HEK293 (cell line): Measurements from ENCODE around the gene PON1.

ENCODE experiments used
- CTCF ChIA-PET: fragments of 350-600 bp; formaldehyde crosslinking; extraction: SDS; loops from one replicate; lab custom pipeline; 2021; ENCODE audit warnings: antibody characterized with exemption; lab: Yijun Ruan, JAX
- POLR2A ChIA-PET: fragments of 300-600 bp; formaldehyde crosslinking; extraction: SDS; loops from one replicate; lab custom pipeline; 2020; ENCODE audit warnings: antibody characterized with exemption, inconsistent platforms; lab: Yijun Ruan, JAX
- H3K27ac ChIP-seq: fragments of 200-500 bp; sonication (Bioruptor generic); 2 replicates; pipeline ENCODE4 v1.5.1; 2014; ENCODE audit warnings: low read depth, low read length, control low read depth, inconsistent platforms; ENCODE audit errors: extremely low read depth
- H3K36me3 ChIP-seq, 2 experiments: fragments of 200-500 bp in 1 of 2; sonication (Bioruptor generic) in 1 of 2; 1 replicate in 1 of 2; 2 replicates in 1 of 2; pipeline ENCODE4 v1.5.1; 2014 to 2017; ENCODE audit warnings: inconsistent platforms in 2 of 2, low read length in 2 of 2; ENCODE audit not compliant: control insufficient read depth in 2 of 2, insufficient read depth in 1 of 2
- H3K4me1 ChIP-seq: fragments of 200-500 bp; sonication (Bioruptor generic); 2 replicates; pipeline ENCODE4 v1.5.1; 2014; ENCODE audit warnings: mild to moderate bottlenecking, low read length, inconsistent platforms; ENCODE audit not compliant: control insufficient read depth, insufficient read depth
- H3K4me3 ChIP-seq: 2 replicates; pipeline ENCODE4 v1.5.1; 2011; ENCODE audit warnings: low read depth, mild to moderate bottlenecking, control low read depth, low read length, moderate library complexity
- H3K9me3 ChIP-seq: fragments of 200-500 bp; sonication (Bioruptor generic); 2 replicates; pipeline ENCODE4 v1.5.1; 2014; ENCODE audit warnings: low read depth, low read length, inconsistent platforms; ENCODE audit not compliant: control insufficient read depth, insufficient read depth
- ELK4 ChIP-seq: IDR thresholded peaks from 2 replicates; pipeline ENCODE4 v1.6.1; 2011; ENCODE audit warnings: mild to moderate bottlenecking, low read depth, low read length, borderline replicate concordance
- PRDM10 ChIP-seq: fragments of 450-650 bp; formaldehyde crosslinking; IDR thresholded peaks from 2 replicates; pipeline ENCODE4 v1.5.1; 2016; ENCODE audit warnings: missing biosample characterization, missing genetic modification characterization
- ZBTB6 ChIP-seq: fragments of 450-650 bp; formaldehyde crosslinking; IDR thresholded peaks from 2 replicates; pipeline ENCODE4 v1.5.1; 2017; ENCODE audit warnings: missing biosample characterization, missing genetic modification characterization
- ZBTB8A ChIP-seq: fragments of 450-650 bp; formaldehyde crosslinking; IDR thresholded peaks from 2 replicates; pipeline ENCODE4 v1.5.1; 2016; ENCODE audit warnings: missing biosample characterization, missing genetic modification characterization
- ZFHX2 ChIP-seq: fragments of 450-650 bp; formaldehyde crosslinking; conservative IDR thresholded peaks from 2 replicates; pipeline ENCODE4 v1.5.1; 2016; ENCODE audit warnings: missing biosample characterization, missing genetic modification characterization
- ZFP41 ChIP-seq: fragments of 450-650 bp; formaldehyde crosslinking; IDR thresholded peaks from 2 replicates; pipeline ENCODE4 v1.5.1; 2016; ENCODE audit warnings: missing biosample characterization, missing genetic modification characterization, borderline replicate concordance
- ZNF169 ChIP-seq: fragments of 450-650 bp; formaldehyde crosslinking; IDR thresholded peaks from 2 replicates; pipeline ENCODE4 v1.5.1; 2016; ENCODE audit warnings: missing biosample characterization, missing genetic modification characterization
- ZNF341 ChIP-seq: fragments of 450-650 bp; formaldehyde crosslinking; IDR thresholded peaks from 2 replicates; pipeline ENCODE4; 2016; ENCODE audit warnings: low read depth, missing biosample characterization, missing genetic modification characterization
- ZNF362 ChIP-seq: fragments of 450-650 bp; formaldehyde crosslinking; IDR thresholded peaks from 2 replicates; pipeline ENCODE4 v1.5.1; 2016; ENCODE audit warnings: missing biosample characterization, missing genetic modification characterization
- ZNF510 ChIP-seq: fragments of 450-650 bp; formaldehyde crosslinking; IDR thresholded peaks from 2 replicates; pipeline ENCODE4 v1.5.1; 2018; ENCODE audit warnings: mild to moderate bottlenecking, missing genetic modification characterization, missing biosample characterization; ENCODE audit not compliant: insufficient replicate concordance
- ZNF513 ChIP-seq: fragments of 450-650 bp; IDR thresholded peaks from 2 replicates; pipeline ENCODE4 v1.5.1; 2018; ENCODE audit warnings: missing biosample characterization, missing genetic modification characterization
- ZNF514 ChIP-seq: fragments of 450-650 bp; formaldehyde crosslinking; IDR thresholded peaks from 2 replicates; pipeline ENCODE4 v1.5.1; 2016; ENCODE audit warnings: missing biosample characterization, missing genetic modification characterization
- ZNF521 ChIP-seq: fragments of 450-650 bp; formaldehyde crosslinking; IDR thresholded peaks from 2 replicates; pipeline ENCODE4 v1.5.1; 2017; ENCODE audit warnings: missing biosample characterization, mild to moderate bottlenecking, missing genetic modification characterization
- ZNF548 ChIP-seq: fragments of 450-650 bp; formaldehyde crosslinking; IDR thresholded peaks from 2 replicates; pipeline ENCODE4 v1.5.1; 2016; ENCODE audit warnings: missing biosample characterization, missing genetic modification characterization
- ZNF610 ChIP-seq: fragments of 450-650 bp; formaldehyde crosslinking; IDR thresholded peaks from 2 replicates; pipeline ENCODE4 v1.5.1; 2016; ENCODE audit warnings: missing biosample characterization, missing genetic modification characterization, borderline replicate concordance
- ZNF677 ChIP-seq: fragments of 450-650 bp; IDR thresholded peaks from 2 replicates; pipeline ENCODE4 v1.5.0; 2018; ENCODE audit warnings: missing biosample characterization, mild to moderate bottlenecking, missing genetic modification characterization, moderate library complexity
- ZNF768 ChIP-seq: fragments of 450-650 bp; formaldehyde crosslinking; IDR thresholded peaks from 2 replicates; pipeline ENCODE4 v1.5.1; 2018; ENCODE audit warnings: missing biosample characterization, mild to moderate bottlenecking, missing genetic modification characterization
- ZSCAN18 ChIP-seq: fragments of 450-650 bp; formaldehyde crosslinking; IDR thresholded peaks from 2 replicates; pipeline ENCODE4 v1.5.1; 2016; ENCODE audit warnings: missing biosample characterization, missing genetic modification characterization

Gene PON1

GRCh38 chr7:95265634-95266033 is 58.7 kb downstream of the PON1 start:
- CTCF ChIA-PET, result interaction anchor here (0.6 kb wide), 1 partner anchor 550 kb away, joined by 3 read pairs; no protein-coding TSS in a partner anchor
- POLR2A ChIA-PET, result no interaction called here

More at GRCh38 chr7:95265634-95266033, 58.7 kb downstream of the PON1 start:
- Histone ChIP-seq H3K4me1 (no peaks in the 10 kb centered on the region), H3K9me3 (no peaks in the 10 kb centered on the region), H3K4me3 (no peak overlapping the region), H3K27ac (no peak overlapping the region), H3K36me3 (no peaks in the 10 kb centered on the region)
- no peak for TF ChIP-seq ZNF513 (tag by site-specific recombination)
- TF ChIP-seq ZNF341, result no peak
- TF ChIP-seq ELK4, result no peak
- TF ChIP-seq ZSCAN18 (tag by site-specific recombination), result no peak
- no peak for TF ChIP-seq ZBTB8A
- TF ChIP-seq ZFP41, result no peak
- no peak for TF ChIP-seq ZBTB6 (tag by site-specific recombination)
- TF ChIP-seq ZNF548 (tag by site-specific recombination), result no peak
- no peak for TF ChIP-seq ZNF677 (tag by site-specific recombination)
- TF ChIP-seq ZNF768 (tag by site-specific recombination), result no peak
- no peak for TF ChIP-seq PRDM10
- no peak for TF ChIP-seq ZNF610 (tag by site-specific recombination)
- TF ChIP-seq ZNF514, result no peak
- no peak for TF ChIP-seq ZNF169 (tag by site-specific recombination)
- TF ChIP-seq ZNF510 (tag by site-specific recombination), result no peak
- no peak for TF ChIP-seq ZFHX2 (tag by site-specific recombination)
- no peak for TF ChIP-seq ZNF521
- no peak for TF ChIP-seq ZNF362
